Ishikawa (cell line): ENCODE data around the gene ALPI.

ENCODE experiments used
- CEBPB ChIP-seq: IDR thresholded peaks from 2 replicates; pipeline ENCODE4 v1.6.1; 2012
- EP300 ChIP-seq: IDR thresholded peaks from 2 replicates; pipeline ENCODE4 v1.6.1; 2012; ENCODE audit warnings: borderline replicate concordance
- FOXM1 ChIP-seq: IDR thresholded peaks from 2 replicates; pipeline ENCODE4 v1.6.1; 2012; ENCODE audit warnings: low read depth, borderline replicate concordance
- REST ChIP-seq: IDR thresholded peaks from 2 replicates; pipeline ENCODE4 v1.6.1; 2012; ENCODE audit warnings: low read depth, mild to moderate bottlenecking
- TCF12 ChIP-seq: IDR thresholded peaks from 2 replicates; pipeline ENCODE4 v1.6.1; 2012; ENCODE audit warnings: low read depth
- TF ChIP-seq, protein P1 (sequence below): IDR thresholded peaks from 2 replicates; pipeline ENCODE4 v1.6.1; 2012

DNA sequence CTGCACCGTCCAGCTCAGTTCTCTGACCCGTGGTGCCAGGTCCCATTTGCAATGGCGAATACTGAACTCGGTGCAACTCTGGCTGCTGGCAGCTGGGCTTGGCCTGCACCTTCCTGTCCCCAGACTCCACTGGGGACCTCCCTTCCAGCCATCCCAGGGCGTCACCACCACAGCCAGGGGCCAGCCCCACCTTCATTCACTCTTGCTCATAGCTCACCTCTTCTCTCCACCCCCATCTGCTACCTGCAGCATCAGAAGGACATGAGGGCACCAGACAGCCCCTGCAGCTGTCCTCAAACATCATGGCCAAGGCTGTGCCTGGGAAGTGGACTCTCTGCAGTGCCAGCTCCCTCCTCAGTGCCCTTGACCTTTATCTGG is 16.2 kb upstream of the ALPI start:
- TF ChIP-seq EP300 (no peak), FOXM1 (no peak), CEBPB (no peak), TCF12 (no peak), REST (no peak)
- TF ChIP-seq, protein P1, sequence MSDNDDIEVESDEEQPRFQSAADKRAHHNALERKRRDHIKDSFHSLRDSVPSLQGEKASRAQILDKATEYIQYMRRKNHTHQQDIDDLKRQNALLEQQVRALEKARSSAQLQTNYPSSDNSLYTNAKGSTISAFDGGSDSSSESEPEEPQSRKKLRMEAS = no peak
